DND-41 (cell line): Measurements from ENCODE around the gene PLEKHS1.

Experiments
- CTCF ChIP-seq: IDR thresholded peaks from 2 replicates; pipeline ENCODE4 v1.5.1; 2012; ENCODE audit warnings: borderline replicate concordance, low read length, moderate library complexity, mild to moderate bottlenecking; ENCODE audit not compliant: poor library complexity, severe bottlenecking; ENCODE audit errors: extremely low read depth
- EZH2 ChIP-seq: IDR thresholded peaks from 3 replicates; pipeline ENCODE4 v1.6.1; 2012; ENCODE audit warnings: borderline replicate concordance, low read depth, mild to moderate bottlenecking, moderate library complexity, low read length, inconsistent platforms; ENCODE audit not compliant: severe bottlenecking

GRCh38 chr10:113808168-113808567 is 56.7 kb downstream of the PLEKHS1 start:
- TF ChIP-seq CTCF (no peak), EZH2 (no peak)
